ENCODE measurements around the gene PPP1R12A.
"Not testable (repeated sequence)": the region's sequence is repeated elsewhere in the genome, so short reads cannot be mapped to it uniquely, and the experiment has no call there.

PPP1R12A gene

DNA sequence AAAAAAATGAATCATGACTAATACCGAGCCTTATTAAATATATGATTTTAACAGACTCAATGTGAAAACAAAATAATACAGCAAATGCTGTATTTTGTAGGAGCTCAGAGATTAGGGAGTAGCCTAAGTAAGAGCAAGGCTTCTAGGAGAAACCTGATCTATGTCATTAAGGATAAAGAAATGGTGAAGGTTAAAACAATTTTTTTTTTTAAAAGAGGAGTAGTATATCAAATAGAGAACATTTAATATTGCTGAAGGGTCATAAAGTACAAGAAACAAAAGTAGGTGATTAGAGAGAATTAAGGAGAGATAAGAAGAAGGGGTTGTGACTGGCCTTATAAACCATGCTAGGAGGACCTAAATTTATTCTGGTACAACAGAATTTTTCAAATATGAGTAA lies 39.1 kb downstream of the PPP1R12A start:
- no peaks in the 10 kb centered on the region for H3K27me3 Mint-ChIP-seq
- no peaks in the 10 kb centered on the region for H3K9me3 Mint-ChIP-seq
- peaks cover 46% of the 10 kb centered on the region for H3K4me1 Mint-ChIP-seq (ENCODE audit: low read depth)
- H3K4me3 Mint-ChIP-seq = no peak overlapping the region
- intact Hi-C loops (cut with micrococcal nuclease) = no loop called here
- H3K36me3 Mint-ChIP-seq (ENCODE audit: low read depth) = peaks cover 25% of the 10 kb centered on the region
- H3K27ac Mint-ChIP-seq = no peak overlapping the region

DNA sequence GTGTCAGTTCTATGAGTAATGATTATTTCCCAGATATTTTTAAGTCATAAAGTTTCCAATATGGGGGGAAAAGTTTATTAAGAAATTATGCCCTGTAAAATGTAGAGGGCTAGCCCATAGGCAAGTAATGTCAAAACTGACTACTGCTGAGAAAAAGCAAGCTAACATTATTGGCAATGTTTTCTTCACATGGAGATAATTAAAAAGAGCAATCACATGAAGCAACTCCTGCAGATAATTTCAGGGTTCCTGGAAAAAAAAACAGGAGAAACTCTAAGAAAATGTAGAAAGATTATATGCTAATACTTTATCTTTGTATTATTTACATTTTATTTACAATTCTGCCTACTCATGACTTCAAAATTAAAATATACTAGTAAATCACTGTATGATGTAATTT lies 39.8 kb downstream of the PPP1R12A start:
- Mint-ChIP-seq H3K27me3 (no peaks in the 10 kb centered on the region), H3K9me3 (no peaks in the 10 kb centered on the region), H3K4me3 (no peak overlapping the region), H3K36me3 (ENCODE audit: low read depth) (peaks cover 25% of the 10 kb centered on the region), H3K27ac (no peak overlapping the region), H3K4me1 (ENCODE audit: low read depth) (peaks cover 48% of the 10 kb centered on the region)
- intact Hi-C loops (cut with micrococcal nuclease) = no loop called here

DNA sequence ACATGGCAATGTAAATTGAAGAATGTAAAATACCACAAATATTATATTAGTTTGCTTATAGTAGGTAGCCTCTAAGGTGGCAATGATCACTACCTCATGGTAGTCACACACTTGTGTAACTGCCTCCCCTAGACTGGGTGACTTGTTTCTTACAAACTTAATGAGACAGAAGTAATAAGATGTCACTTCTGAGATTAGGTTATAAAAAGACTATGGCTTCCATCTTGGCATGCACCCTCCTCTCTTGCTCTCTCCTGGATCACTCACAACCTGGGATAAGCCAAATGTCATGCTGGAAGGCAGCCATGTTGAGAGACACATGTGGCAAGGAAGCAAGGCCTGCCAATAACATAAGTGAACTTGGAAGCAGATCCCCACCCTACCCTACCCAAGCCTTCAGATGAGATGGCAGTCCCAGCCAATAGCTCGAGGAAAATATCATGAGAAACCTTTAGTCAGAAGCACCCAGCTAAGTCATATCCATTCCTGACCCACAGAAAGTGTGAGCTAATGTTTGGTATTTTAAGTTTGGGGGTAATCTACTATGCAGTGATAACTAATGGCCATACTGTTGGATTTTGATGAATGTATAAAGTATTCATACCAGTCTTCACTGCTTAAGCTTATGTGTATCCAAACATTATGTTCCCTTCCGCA lies 43.3 kb downstream of the PPP1R12A start:
- intact Hi-C loops (cut with micrococcal nuclease) = no loop called here
- Mint-ChIP-seq H3K27me3 (no peaks in the 10 kb centered on the region), H3K27ac (no peak overlapping the region), H3K4me3 (no peak overlapping the region), H3K36me3 (ENCODE audit: low read depth) (peaks cover 13% of the 10 kb centered on the region), H3K9me3 (no peaks in the 10 kb centered on the region), H3K4me1 (ENCODE audit: low read depth) (peaks cover 51% of the 10 kb centered on the region)

DNA sequence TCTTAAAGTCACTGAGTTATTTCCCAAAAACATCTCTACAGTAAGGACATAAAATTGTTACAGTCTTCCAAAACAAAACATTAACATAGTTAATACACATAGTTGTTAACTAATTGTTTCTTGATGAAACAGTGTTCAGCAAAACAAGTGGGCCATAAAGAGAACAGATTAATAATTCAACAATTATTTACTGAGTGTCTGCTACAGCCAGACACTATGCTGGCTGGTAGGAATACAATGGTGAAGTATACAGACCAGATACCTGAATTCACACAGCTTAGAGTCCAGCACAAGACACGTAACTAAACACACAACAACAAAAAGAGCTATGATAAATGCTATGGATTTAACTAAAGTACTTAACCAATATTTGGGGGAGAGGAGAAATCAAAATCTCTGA lies 47.0 kb downstream of the PPP1R12A start:
- H3K36me3 Mint-ChIP-seq (ENCODE audit: low read depth) = peaks cover 21% of the 10 kb centered on the region
- H3K27me3 Mint-ChIP-seq = no peaks in the 10 kb centered on the region
- H3K4me1 Mint-ChIP-seq (ENCODE audit: low read depth) = peaks cover 46% of the 10 kb centered on the region
- H3K4me3 Mint-ChIP-seq = no peak overlapping the region
- no peaks in the 10 kb centered on the region for H3K9me3 Mint-ChIP-seq
- intact Hi-C loops (cut with micrococcal nuclease) = loop anchor here (2.0 kb wide), 2 partner anchors 15 to 47 kb away; partner anchors contain the start of gene PPP1R12A
- H3K27ac Mint-ChIP-seq = peak overlapping the region; percentile 50

DNA sequence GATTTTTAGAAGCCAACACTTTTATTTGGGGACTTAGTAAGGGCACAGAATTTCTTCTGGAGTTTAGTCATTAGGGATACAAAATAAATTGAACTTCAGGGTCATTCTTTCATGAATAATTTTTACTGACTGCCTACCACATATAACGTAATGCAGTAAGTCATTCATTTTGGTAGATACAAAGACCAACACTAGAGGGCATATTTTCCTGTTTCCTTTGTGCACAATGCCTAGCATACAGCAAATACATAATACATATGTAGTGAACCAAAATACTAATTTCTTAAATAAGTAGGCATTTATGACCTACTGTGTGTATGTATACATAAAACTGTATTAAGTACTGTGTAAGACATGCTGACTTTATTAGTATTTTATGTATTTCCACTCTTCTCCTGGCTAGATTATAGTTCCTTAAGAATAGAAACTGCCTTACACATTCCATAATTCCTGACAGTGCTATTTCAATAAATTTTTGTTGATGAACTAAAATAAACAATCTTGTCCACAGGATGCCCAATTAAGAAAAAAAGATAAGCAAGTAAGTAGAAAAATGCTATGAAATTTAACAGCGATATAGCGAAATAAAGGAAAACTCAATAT lies 47.9 kb downstream of the PPP1R12A start:
- H3K27ac Mint-ChIP-seq = no peak overlapping the region
- H3K4me1 Mint-ChIP-seq (ENCODE audit: low read depth) = peaks cover 55% of the 10 kb centered on the region
- intact Hi-C loops (cut with micrococcal nuclease) = loop anchor here (2.0 kb wide), 2 partner anchors 14 to 48 kb away; partner anchors contain the start of gene PPP1R12A
- peaks cover 23% of the 10 kb centered on the region for H3K36me3 Mint-ChIP-seq (ENCODE audit: low read depth)
- no peaks in the 10 kb centered on the region for H3K9me3 Mint-ChIP-seq
- no peaks in the 10 kb centered on the region for H3K27me3 Mint-ChIP-seq
- H3K4me3 Mint-ChIP-seq = no peak overlapping the region

DNA sequence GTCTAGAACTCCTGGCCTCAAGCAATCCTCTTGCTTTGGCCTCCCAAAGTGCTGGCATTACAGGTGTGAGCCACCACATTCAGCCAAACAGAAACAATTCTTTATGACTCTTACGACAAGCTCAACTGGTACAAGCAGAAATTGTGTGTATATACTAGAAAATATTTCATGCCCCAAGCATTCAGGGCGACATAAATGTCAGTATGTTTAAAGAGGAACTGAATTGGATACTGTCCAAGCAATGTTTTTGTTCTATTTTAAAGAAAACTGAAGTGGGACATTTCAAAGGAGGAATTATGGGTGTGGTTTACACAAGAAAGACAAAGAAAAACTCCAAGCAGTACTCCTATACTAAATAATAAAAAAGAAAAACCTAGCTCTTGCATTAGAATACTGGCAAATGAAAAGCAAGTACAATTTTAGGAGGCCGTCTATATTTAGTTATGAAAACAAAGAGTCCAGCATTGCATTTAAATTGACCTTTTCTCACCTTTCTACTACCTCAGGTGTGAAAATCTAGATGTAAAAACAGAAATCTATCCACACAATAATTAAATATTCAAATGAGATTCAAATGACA lies 48.9 kb downstream of the PPP1R12A start:
- H3K9me3 Mint-ChIP-seq = no peaks in the 10 kb centered on the region
- H3K4me1 Mint-ChIP-seq (ENCODE audit: low read depth) = peaks cover 56% of the 10 kb centered on the region
- peaks cover 14% of the 10 kb centered on the region for H3K36me3 Mint-ChIP-seq (ENCODE audit: low read depth)
- peak overlapping the region; percentile 70 for H3K27ac Mint-ChIP-seq
- no peaks in the 10 kb centered on the region for H3K27me3 Mint-ChIP-seq
- no peak overlapping the region for H3K4me3 Mint-ChIP-seq
- intact Hi-C loops (cut with micrococcal nuclease) = loop anchor here (2.0 kb wide), 2 partner anchors 13 to 49 kb away; partner anchors contain the start of gene PPP1R12A

DNA sequence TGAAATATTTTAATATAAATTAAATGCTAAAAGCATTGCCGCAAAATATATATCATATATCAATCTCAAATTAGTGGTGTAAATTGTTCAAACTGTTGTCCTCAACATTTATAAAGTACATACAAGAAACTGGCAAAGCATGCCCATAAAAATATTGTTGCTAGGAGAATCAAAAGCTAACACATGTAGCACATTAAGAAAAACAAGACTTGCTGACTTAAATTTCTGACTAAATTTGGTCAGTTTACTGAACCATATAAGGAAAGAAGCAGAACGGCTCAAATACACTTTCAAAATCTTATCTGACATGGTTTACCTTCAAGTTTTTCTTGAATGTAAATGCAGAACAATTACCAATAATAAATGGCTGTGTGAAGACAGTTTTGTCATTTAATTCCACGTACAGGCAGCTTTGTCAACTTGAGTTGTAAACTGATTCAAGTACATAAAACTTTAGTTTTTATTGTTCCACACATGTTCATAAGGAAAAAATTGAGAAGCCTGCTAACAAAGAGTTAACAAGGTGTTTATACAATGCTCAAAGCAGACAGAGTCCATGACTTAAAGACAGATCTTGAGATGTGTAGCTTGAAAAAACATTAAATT lies 50.4 kb downstream of the PPP1R12A start:
- Mint-ChIP-seq H3K27ac (peak overlapping the region; percentile 32), H3K4me3 (no peak overlapping the region), H3K27me3 (no peaks in the 10 kb centered on the region), H3K36me3 (ENCODE audit: low read depth) (peaks cover 20% of the 10 kb centered on the region), H3K4me1 (ENCODE audit: low read depth) (peaks cover 56% of the 10 kb centered on the region), H3K9me3 (no peaks in the 10 kb centered on the region)
- intact Hi-C loops (cut with micrococcal nuclease) = no loop called here

DNA sequence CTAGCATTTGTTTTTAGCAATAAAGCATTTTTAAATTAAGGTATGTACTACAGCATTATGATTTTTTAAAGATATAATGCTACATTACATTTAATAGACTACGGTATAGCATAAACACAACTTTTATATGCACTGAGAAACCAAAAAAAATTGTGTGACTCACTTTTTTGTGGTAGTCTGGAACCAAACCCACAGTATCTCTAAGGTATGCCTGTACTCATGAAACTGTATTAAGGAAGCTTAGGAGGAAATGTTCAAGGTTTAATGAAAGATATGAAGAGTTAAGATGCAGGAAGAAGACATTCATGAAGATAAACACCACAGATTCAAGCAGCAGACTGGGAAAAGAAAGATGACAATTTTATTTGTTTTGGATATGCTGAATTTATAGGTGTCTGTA lies 51.7 kb downstream of the PPP1R12A start:
- no peaks in the 10 kb centered on the region for H3K27me3 Mint-ChIP-seq
- peak overlapping the region; percentile 65 for H3K27ac Mint-ChIP-seq
- intact Hi-C loops (cut with micrococcal nuclease) = no loop called here
- H3K4me3 Mint-ChIP-seq = no peak overlapping the region
- H3K4me1 Mint-ChIP-seq (ENCODE audit: low read depth) = peaks cover 48% of the 10 kb centered on the region
- no peaks in the 10 kb centered on the region for H3K9me3 Mint-ChIP-seq
- peaks cover 30% of the 10 kb centered on the region for H3K36me3 Mint-ChIP-seq (ENCODE audit: low read depth)

DNA sequence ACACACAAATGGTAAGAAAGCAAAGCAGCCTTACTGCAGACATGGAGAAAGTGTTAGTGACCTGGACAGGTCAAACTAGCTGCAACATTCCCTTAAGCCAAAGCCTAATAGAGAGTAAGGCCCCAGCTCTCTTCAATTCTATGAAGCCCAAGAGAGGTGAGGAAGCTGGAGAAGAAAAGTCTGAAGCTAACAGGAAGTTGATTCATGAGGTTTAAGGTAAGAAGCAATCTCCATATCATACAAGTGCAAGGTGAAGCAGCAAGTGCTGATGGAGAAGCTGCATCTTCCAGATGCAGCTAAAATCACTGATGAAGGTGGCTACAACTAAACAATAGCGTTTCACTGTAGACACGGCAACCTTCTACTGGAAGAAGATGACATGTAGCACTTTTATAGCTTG lies 53.5 kb downstream of the PPP1R12A start:
- no peaks in the 10 kb centered on the region for H3K9me3 Mint-ChIP-seq
- peaks cover 43% of the 10 kb centered on the region for H3K4me1 Mint-ChIP-seq (ENCODE audit: low read depth)
- H3K4me3 Mint-ChIP-seq = no peak overlapping the region
- peaks cover 30% of the 10 kb centered on the region for H3K36me3 Mint-ChIP-seq (ENCODE audit: low read depth)
- H3K27me3 Mint-ChIP-seq = no peaks in the 10 kb centered on the region
- H3K27ac Mint-ChIP-seq = peak overlapping the region; percentile 32
- intact Hi-C loops (cut with micrococcal nuclease) = no loop called here

DNA sequence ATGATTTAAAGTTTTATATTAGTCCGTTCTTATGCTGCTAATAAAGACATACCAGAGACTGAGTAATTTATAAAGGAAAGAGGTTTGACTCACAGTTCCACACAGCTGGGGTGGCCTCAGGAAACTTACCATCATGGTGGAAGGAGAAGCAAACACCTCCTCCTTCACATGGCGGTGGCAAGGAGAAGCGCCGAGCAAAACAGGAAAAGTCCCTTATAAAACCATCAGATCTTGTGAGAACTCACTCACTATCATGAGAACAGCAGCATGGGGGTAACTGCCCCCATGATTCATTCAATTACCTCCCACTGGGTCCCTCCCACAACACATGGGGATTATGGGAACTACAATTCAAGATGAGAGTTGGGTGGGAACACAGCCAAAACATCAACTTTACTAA lies 56.4 kb downstream of the PPP1R12A start:
- H3K4me3 Mint-ChIP-seq; H3K27ac Mint-ChIP-seq; H3K27me3 Mint-ChIP-seq; intact Hi-C loops (cut with micrococcal nuclease); H3K9me3 Mint-ChIP-seq: not testable (repeated sequence)
- Mint-ChIP-seq H3K4me1 (ENCODE audit: low read depth) (peaks cover 52% of the 10 kb centered on the region), H3K36me3 (ENCODE audit: low read depth) (peaks cover 26% of the 10 kb centered on the region)

DNA sequence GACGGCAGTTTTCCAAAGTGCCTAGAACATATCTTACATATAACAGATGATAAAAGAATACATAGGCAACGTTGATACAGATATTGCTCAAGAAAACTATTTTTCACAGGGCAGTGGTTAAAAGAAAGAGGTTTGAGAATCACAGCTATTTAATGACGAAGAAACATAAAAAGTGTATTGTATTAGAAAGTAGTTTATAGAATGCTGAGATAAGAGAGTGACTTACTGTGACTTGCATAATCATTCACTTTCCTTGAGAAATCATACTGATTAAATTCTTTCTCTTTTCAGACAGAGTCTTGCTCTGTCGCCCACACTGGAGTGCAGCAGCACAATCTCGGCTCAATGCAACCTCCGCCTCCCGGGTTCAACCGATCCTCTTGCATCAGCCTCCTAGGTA lies 57.7 kb downstream of the PPP1R12A start:
- Mint-ChIP-seq H3K9me3 (no peaks in the 10 kb centered on the region), H3K27ac (no peak overlapping the region), H3K27me3 (no peaks in the 10 kb centered on the region), H3K36me3 (ENCODE audit: low read depth) (peaks cover 20% of the 10 kb centered on the region), H3K4me1 (ENCODE audit: low read depth) (peaks cover 48% of the 10 kb centered on the region), H3K4me3 (no peak overlapping the region)
- intact Hi-C loops (cut with micrococcal nuclease) = no loop called here

DNA sequence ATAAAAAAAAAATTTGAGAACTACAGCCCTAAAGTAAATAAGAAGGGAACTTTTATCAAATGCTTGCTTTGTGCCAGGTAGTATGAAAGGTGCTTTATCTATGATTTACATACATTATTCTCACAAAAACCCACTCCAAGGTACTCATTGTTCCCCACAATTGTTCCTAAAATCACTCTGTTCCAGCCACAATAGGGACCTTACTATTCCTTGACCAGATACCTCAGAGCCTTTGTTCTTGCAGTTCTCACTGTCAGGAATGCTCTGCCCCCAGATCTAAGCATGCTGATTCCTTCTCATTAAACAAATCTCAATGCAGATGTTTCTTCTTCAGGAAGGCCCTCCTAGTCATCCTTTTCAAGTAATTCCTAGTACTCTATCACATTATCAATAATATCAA lies 60.2 kb downstream of the PPP1R12A start:
- Mint-ChIP-seq H3K4me1 (ENCODE audit: low read depth) (peaks cover 50% of the 10 kb centered on the region), H3K27ac (no peak overlapping the region), H3K4me3 (no peak overlapping the region), H3K36me3 (ENCODE audit: low read depth) (peaks cover 23% of the 10 kb centered on the region), H3K27me3 (no peaks in the 10 kb centered on the region), H3K9me3 (no peaks in the 10 kb centered on the region)
- intact Hi-C loops (cut with micrococcal nuclease) = no loop called here

DNA sequence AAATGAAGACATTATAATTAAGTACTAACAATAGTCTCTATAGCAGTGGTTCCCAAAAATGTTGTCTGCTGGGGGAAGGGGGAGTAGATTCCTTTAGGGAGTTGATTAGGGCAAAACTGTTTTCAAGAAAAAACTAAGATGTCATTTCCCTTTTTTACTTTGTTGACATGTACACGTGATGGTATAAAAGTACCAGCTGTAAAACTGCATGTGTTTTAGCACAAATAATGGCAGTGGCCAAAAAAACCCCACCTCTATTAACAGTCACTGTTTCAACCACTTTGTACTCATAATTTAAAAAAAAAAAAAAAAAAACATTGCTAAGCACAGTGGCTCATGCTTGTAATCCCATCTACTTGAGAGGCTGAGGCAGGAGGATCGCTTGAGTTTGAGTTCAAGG lies 61.7 kb downstream of the PPP1R12A start:
- peaks cover 28% of the 10 kb centered on the region for H3K36me3 Mint-ChIP-seq (ENCODE audit: low read depth)
- intact Hi-C loops (cut with micrococcal nuclease) = loop anchor here (2.0 kb wide), 1 partner anchor 14 kb away; no protein-coding TSS in a partner anchor
- peaks cover 48% of the 10 kb centered on the region for H3K4me1 Mint-ChIP-seq (ENCODE audit: low read depth)

DNA sequence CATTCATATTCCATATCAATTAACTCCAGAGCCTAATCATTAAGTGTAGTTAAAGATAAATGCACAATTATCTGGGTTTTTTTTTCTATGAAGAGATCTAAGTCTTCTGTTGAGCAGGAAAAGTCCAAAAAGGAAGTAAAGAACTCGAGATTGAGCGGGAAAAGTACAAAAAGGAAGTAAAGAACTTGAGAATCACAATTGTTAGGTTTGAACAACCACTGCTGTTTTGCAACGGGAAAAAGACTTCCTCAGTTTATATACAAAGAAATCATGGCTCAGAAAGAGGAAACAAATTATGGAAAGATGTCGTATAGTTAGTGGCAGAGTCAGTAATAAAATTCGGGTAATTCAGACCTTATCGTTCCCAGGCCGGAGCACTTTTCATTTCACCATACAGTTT lies 63.3 kb downstream of the PPP1R12A start:
- no peaks in the 10 kb centered on the region for H3K27me3 Mint-ChIP-seq
- peaks cover 48% of the 10 kb centered on the region for H3K4me1 Mint-ChIP-seq (ENCODE audit: low read depth)

More for the DNA sequence above, 61.7 kb downstream of the PPP1R12A start:
- Mint-ChIP-seq H3K9me3 (no peaks in the 10 kb centered on the region), H3K27ac (no peak overlapping the region), H3K4me3 (no peak overlapping the region), H3K27me3 (no peaks in the 10 kb centered on the region)

More for the DNA sequence above, 63.3 kb downstream of the PPP1R12A start:
- peaks cover 44% of the 10 kb centered on the region for H3K36me3 Mint-ChIP-seq (ENCODE audit: low read depth)
- H3K9me3 Mint-ChIP-seq = no peaks in the 10 kb centered on the region
- intact Hi-C loops (cut with micrococcal nuclease) = loop anchor here (2.0 kb wide), 1 partner anchor 15 kb away; no protein-coding TSS in a partner anchor
- H3K27ac Mint-ChIP-seq = peak overlapping the region; percentile 57
- H3K4me3 Mint-ChIP-seq = peak overlapping the region; percentile 23

Measured in dendritic cell treated with granulocyte-macrophage colony-stimulating factor and Interleukin-4, amounts not matched to agents 40 ng/mL and 50 ng/mL, for 4 days (primary cell).